HEK293 (cell line): ENCODE results near the gene TTLL13.
A peak's percentile ranks its signal among the peaks of the same experiment; 100 is the strongest.

ENCODE experiments used
- HOXC10 ChIP-seq: sonication (generic); formaldehyde crosslinking; IDR thresholded peaks from 2 replicates; pipeline ENCODE4 v1.8.1; 2023; ENCODE audit warnings: mild to moderate bottlenecking, missing genetic modification reagents
- HOXD13 ChIP-seq: sonication (generic); formaldehyde crosslinking; IDR thresholded peaks from 2 replicates; pipeline ENCODE4 v1.8.0; 2022; ENCODE audit warnings: missing genetic modification reagents, borderline replicate concordance
- IKZF3 ChIP-seq: fragments of 450-650 bp; IDR thresholded peaks from 2 replicates; pipeline ENCODE4 v1.5.0; 2018; ENCODE audit warnings: missing biosample characterization, mild to moderate bottlenecking, missing genetic modification characterization, moderate library complexity
- KLF9 ChIP-seq: fragments of 450-650 bp; formaldehyde crosslinking; IDR thresholded peaks from 2 replicates; pipeline ENCODE4 v1.5.1; 2016; ENCODE audit warnings: missing biosample characterization, missing genetic modification characterization, low read depth
- MEIS1 ChIP-seq: sonication (generic); formaldehyde crosslinking; IDR thresholded peaks from 2 replicates; pipeline ENCODE4 v1.8.1; 2022; ENCODE audit warnings: missing genetic modification reagents, mild to moderate bottlenecking, borderline replicate concordance
- PRDM1 ChIP-seq: fragments of 450-650 bp; formaldehyde crosslinking; IDR thresholded peaks from 2 replicates; pipeline ENCODE4; 2016; ENCODE audit warnings: missing biosample characterization, missing genetic modification characterization
- SCRT2 ChIP-seq: fragments of 450-650 bp; formaldehyde crosslinking; IDR thresholded peaks from 2 replicates; pipeline ENCODE4 v1.5.1; 2016; ENCODE audit warnings: missing biosample characterization, missing genetic modification characterization
- SP2 ChIP-seq: fragments of 450-650 bp; formaldehyde crosslinking; IDR thresholded peaks from 2 replicates; pipeline ENCODE4 v1.5.1; 2016; ENCODE audit warnings: missing biosample characterization, missing genetic modification characterization
- SP7 ChIP-seq: fragments of 450-650 bp; formaldehyde crosslinking; IDR thresholded peaks from 2 replicates; pipeline ENCODE4 v1.5.1; 2016; ENCODE audit warnings: missing biosample characterization, missing genetic modification characterization
- WT1 ChIP-seq: fragments of 450-650 bp; formaldehyde crosslinking; IDR thresholded peaks from 2 replicates; pipeline ENCODE4 v1.5.1; 2016; ENCODE audit warnings: missing biosample characterization, missing genetic modification characterization
- YY1 ChIP-seq: fragments of 450-650 bp; formaldehyde crosslinking; IDR thresholded peaks from 2 replicates; pipeline ENCODE4 v1.5.1; 2018; ENCODE audit warnings: missing biosample characterization, missing genetic modification characterization
- ZBTB21 ChIP-seq: fragments of 450-650 bp; formaldehyde crosslinking; IDR thresholded peaks from 2 replicates; pipeline ENCODE4 v1.5.1; 2017; ENCODE audit warnings: missing biosample characterization, missing genetic modification characterization
- ZEB2 ChIP-seq: fragments of 450-650 bp; formaldehyde crosslinking; IDR thresholded peaks from 2 replicates; pipeline ENCODE4 v1.5.1; 2016; ENCODE audit warnings: missing biosample characterization, missing genetic modification characterization
- ZFHX2 ChIP-seq: fragments of 450-650 bp; formaldehyde crosslinking; conservative IDR thresholded peaks from 2 replicates; pipeline ENCODE4 v1.5.1; 2016; ENCODE audit warnings: missing biosample characterization, missing genetic modification characterization
- ZFP41 ChIP-seq: fragments of 450-650 bp; formaldehyde crosslinking; IDR thresholded peaks from 2 replicates; pipeline ENCODE4 v1.5.1; 2016; ENCODE audit warnings: missing biosample characterization, missing genetic modification characterization, borderline replicate concordance
- ZNF112 ChIP-seq: fragments of 450-650 bp; formaldehyde crosslinking; IDR thresholded peaks from 2 replicates; pipeline ENCODE4 v1.5.0; 2017; ENCODE audit warnings: missing biosample characterization, missing genetic modification characterization
- ZNF132 ChIP-seq: fragments of 450-650 bp; formaldehyde crosslinking; IDR thresholded peaks from 2 replicates; pipeline ENCODE4 v1.5.1; 2017; ENCODE audit warnings: missing biosample characterization, missing genetic modification characterization, borderline replicate concordance
- ZNF157 ChIP-seq: fragments of 450-650 bp; formaldehyde crosslinking; IDR thresholded peaks from 2 replicates; pipeline ENCODE4 v1.5.1; 2016; ENCODE audit warnings: missing biosample characterization, missing genetic modification characterization
- ZNF169 ChIP-seq: fragments of 450-650 bp; formaldehyde crosslinking; IDR thresholded peaks from 2 replicates; pipeline ENCODE4 v1.5.1; 2016; ENCODE audit warnings: missing biosample characterization, missing genetic modification characterization
- ZNF274 ChIP-seq, 2 experiments: fragments of 200-500 bp in 1 of 2; fragments of 450-650 bp in 1 of 2; sonication (Bioruptor generic) in 1 of 2; formaldehyde crosslinking in 1 of 2; IDR thresholded peaks; 2 replicates each; pipeline versions ENCODE4 v1.5.1 to v1.6.1; 2014 to 2016; ENCODE audit warnings: borderline replicate concordance in 1 of 2, inconsistent platforms in 1 of 2, low read length in 1 of 2, missing biosample characterization in 1 of 2, missing genetic modification characterization in 1 of 2
- ZNF335 ChIP-seq: fragments of 450-650 bp; formaldehyde crosslinking; conservative IDR thresholded peaks from 2 replicates; pipeline ENCODE4 v1.5.1; 2016; ENCODE audit warnings: missing biosample characterization, missing genetic modification characterization
- ZNF366 ChIP-seq: fragments of 450-650 bp; formaldehyde crosslinking; conservative IDR thresholded peaks from 2 replicates; pipeline ENCODE4 v1.5.1; 2016; ENCODE audit warnings: missing biosample characterization, missing genetic modification characterization
- ZNF391 ChIP-seq: fragments of 450-650 bp; formaldehyde crosslinking; IDR thresholded peaks from 2 replicates; pipeline ENCODE4 v1.5.1; 2016; ENCODE audit warnings: low read depth, missing biosample characterization, missing genetic modification characterization, borderline replicate concordance
- ZNF404 ChIP-seq: fragments of 450-650 bp; formaldehyde crosslinking; IDR thresholded peaks from 2 replicates; pipeline ENCODE4 v1.5.1; 2017; ENCODE audit warnings: missing biosample characterization, missing genetic modification characterization
- ZNF548 ChIP-seq: fragments of 450-650 bp; formaldehyde crosslinking; IDR thresholded peaks from 2 replicates; pipeline ENCODE4 v1.5.1; 2016; ENCODE audit warnings: missing biosample characterization, missing genetic modification characterization
- ZNF560 ChIP-seq: fragments of 450-650 bp; formaldehyde crosslinking; IDR thresholded peaks from 2 replicates; pipeline ENCODE4 v1.5.1; 2017; ENCODE audit warnings: missing biosample characterization, missing genetic modification characterization, borderline replicate concordance
- ZNF600 ChIP-seq: fragments of 450-650 bp; formaldehyde crosslinking; IDR thresholded peaks from 2 replicates; pipeline ENCODE4 v1.5.1; 2016; ENCODE audit warnings: missing biosample characterization, missing genetic modification characterization
- ZNF610 ChIP-seq: fragments of 450-650 bp; formaldehyde crosslinking; IDR thresholded peaks from 2 replicates; pipeline ENCODE4 v1.5.1; 2016; ENCODE audit warnings: missing biosample characterization, missing genetic modification characterization, borderline replicate concordance
- ZNF707 ChIP-seq: fragments of 450-650 bp; formaldehyde crosslinking; IDR thresholded peaks from 2 replicates; pipeline ENCODE4 v1.5.1; 2016; ENCODE audit warnings: missing biosample characterization, missing genetic modification characterization
- ZNF776 ChIP-seq: fragments of 450-650 bp; formaldehyde crosslinking; IDR thresholded peaks from 2 replicates; pipeline ENCODE4 v1.5.0; 2017; ENCODE audit warnings: missing biosample characterization, missing genetic modification characterization, borderline replicate concordance
- ZSCAN30 ChIP-seq: fragments of 450-650 bp; IDR thresholded peaks from 2 replicates; pipeline ENCODE4 v1.5.1; 2018; ENCODE audit warnings: missing biosample characterization, mild to moderate bottlenecking, missing genetic modification characterization, moderate library complexity
- TF ChIP-seq, protein P1 (sequence below): fragments of 450-650 bp; formaldehyde crosslinking; IDR thresholded peaks from 2 replicates; pipeline ENCODE4; 2016; ENCODE audit warnings: missing biosample characterization, missing genetic modification characterization
- TF ChIP-seq, protein P2 (sequence below): fragments of 450-650 bp; formaldehyde crosslinking; IDR thresholded peaks from 2 replicates; pipeline ENCODE4 v1.5.1; 2016; ENCODE audit warnings: missing biosample characterization, missing genetic modification characterization, borderline replicate concordance
- TF ChIP-seq, protein P3 (sequence below): fragments of 450-650 bp; formaldehyde crosslinking; IDR thresholded peaks from 2 replicates; pipeline ENCODE4 v1.5.1; 2016; ENCODE audit warnings: missing biosample characterization, missing genetic modification characterization, borderline replicate concordance

The TTLL13 gene

GRCh38 chr15:90249203-90249863 is at the start of gene TTLL13 (continued):
- peak; percentile 93 for TF ChIP-seq ZNF335
- peak; percentile 43; the same call in 1 of the 2 replicates for TF ChIP-seq SP7 (tag by site-specific recombination)
- no peak; the same call in 1 of the 2 replicates for TF ChIP-seq ZFHX2 (tag by site-specific recombination)
- no peak for TF ChIP-seq ZNF404 (tag by site-specific recombination)
- no peak for TF ChIP-seq ZNF610
- TF ChIP-seq YY1 (tag by site-specific recombination) = 0 out of 2 replicates have a peak, but pooled peaks have one; percentile 5
- TF ChIP-seq ZBTB21 (tag by site-specific recombination) = no peak
- no peak for TF ChIP-seq SCRT2 (tag by site-specific recombination)
- no peak; the same call in 1 of the 2 replicates for TF ChIP-seq ZNF600 (tag by site-specific recombination)
- TF ChIP-seq HOXC10 = no peak
- no peak for TF ChIP-seq ZNF548 (tag by site-specific recombination)
- TF ChIP-seq, protein P1, sequence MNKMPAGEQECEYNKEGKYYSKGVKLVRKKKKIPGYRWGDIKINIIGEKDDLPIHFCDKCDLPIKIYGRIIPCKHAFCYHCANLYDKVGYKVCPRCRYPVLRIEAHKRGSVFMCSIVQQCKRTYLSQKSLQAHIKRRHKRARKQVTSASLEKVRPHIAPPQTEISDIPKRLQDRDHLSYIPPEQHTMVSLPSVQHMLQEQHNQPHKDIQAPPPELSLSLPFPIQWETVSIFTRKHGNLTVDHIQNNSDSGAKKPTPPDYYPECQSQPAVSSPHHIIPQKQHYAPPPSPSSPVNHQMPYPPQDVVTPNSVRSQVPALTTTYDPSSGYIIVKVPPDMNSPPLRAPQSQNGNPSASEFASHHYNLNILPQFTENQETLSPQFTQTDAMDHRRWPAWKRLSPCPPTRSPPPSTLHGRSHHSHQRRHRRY (tag by site-specific recombination) = no peak
- TF ChIP-seq MEIS1 (CRISPR knock-in tag) = no peak
- TF ChIP-seq HOXD13 (CRISPR knock-in tag) = no peak
- no peak for TF ChIP-seq ZNF391
- TF ChIP-seq ZSCAN30 (tag by site-specific recombination) = no peak
- no peak for TF ChIP-seq ZNF366
- no peak for TF ChIP-seq ZNF776
- TF ChIP-seq KLF9 (tag by site-specific recombination) = peak; percentile 81
- TF ChIP-seq ZNF169 (tag by site-specific recombination) = no peak
- TF ChIP-seq WT1 (tag by site-specific recombination) = no peak
- 0 out of 2 replicates have a peak, but pooled peaks have one; percentile 39 for TF ChIP-seq IKZF3 (tag by site-specific recombination)
- no peak for TF ChIP-seq ZNF707 (tag by site-specific recombination)
- TF ChIP-seq ZNF274 (IDR thresholded peaks at IDR 0.05; ENCODE audit: low read length) = no peak
- TF ChIP-seq ZNF274 (tag by site-specific recombination; IDR thresholded peaks at IDR 0.05; ENCODE audit: borderline replicate concordance) = no peak
- no peak for TF ChIP-seq ZFP41 (tag by site-specific recombination)
- no peak for TF ChIP-seq ZNF112 (tag by site-specific recombination)
- no peak for TF ChIP-seq ZNF560
- TF ChIP-seq ZNF157 (tag by site-specific recombination) = no peak
- TF ChIP-seq, protein P2, sequence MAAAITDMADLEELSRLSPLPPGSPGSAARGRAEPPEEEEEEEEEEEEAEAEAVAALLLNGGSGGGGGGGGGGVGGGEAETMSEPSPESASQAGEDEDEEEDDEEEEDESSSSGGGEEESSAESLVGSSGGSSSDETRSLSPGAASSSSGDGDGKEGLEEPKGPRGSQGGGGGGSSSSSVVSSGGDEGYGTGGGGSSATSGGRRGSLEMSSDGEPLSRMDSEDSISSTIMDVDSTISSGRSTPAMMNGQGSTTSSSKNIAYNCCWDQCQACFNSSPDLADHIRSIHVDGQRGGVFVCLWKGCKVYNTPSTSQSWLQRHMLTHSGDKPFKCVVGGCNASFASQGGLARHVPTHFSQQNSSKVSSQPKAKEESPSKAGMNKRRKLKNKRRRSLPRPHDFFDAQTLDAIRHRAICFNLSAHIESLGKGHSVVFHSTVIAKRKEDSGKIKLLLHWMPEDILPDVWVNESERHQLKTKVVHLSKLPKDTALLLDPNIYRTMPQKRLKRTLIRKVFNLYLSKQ (tag by site-specific recombination) = no peak
- TF ChIP-seq SP2 (tag by site-specific recombination) = peak; percentile 89
- 0 out of 2 replicates have a peak, but pooled peaks have one; percentile 40 for TF ChIP-seq ZEB2 (tag by site-specific recombination)
- TF ChIP-seq PRDM1 (tag by site-specific recombination) = no peak
- TF ChIP-seq, protein P3, sequence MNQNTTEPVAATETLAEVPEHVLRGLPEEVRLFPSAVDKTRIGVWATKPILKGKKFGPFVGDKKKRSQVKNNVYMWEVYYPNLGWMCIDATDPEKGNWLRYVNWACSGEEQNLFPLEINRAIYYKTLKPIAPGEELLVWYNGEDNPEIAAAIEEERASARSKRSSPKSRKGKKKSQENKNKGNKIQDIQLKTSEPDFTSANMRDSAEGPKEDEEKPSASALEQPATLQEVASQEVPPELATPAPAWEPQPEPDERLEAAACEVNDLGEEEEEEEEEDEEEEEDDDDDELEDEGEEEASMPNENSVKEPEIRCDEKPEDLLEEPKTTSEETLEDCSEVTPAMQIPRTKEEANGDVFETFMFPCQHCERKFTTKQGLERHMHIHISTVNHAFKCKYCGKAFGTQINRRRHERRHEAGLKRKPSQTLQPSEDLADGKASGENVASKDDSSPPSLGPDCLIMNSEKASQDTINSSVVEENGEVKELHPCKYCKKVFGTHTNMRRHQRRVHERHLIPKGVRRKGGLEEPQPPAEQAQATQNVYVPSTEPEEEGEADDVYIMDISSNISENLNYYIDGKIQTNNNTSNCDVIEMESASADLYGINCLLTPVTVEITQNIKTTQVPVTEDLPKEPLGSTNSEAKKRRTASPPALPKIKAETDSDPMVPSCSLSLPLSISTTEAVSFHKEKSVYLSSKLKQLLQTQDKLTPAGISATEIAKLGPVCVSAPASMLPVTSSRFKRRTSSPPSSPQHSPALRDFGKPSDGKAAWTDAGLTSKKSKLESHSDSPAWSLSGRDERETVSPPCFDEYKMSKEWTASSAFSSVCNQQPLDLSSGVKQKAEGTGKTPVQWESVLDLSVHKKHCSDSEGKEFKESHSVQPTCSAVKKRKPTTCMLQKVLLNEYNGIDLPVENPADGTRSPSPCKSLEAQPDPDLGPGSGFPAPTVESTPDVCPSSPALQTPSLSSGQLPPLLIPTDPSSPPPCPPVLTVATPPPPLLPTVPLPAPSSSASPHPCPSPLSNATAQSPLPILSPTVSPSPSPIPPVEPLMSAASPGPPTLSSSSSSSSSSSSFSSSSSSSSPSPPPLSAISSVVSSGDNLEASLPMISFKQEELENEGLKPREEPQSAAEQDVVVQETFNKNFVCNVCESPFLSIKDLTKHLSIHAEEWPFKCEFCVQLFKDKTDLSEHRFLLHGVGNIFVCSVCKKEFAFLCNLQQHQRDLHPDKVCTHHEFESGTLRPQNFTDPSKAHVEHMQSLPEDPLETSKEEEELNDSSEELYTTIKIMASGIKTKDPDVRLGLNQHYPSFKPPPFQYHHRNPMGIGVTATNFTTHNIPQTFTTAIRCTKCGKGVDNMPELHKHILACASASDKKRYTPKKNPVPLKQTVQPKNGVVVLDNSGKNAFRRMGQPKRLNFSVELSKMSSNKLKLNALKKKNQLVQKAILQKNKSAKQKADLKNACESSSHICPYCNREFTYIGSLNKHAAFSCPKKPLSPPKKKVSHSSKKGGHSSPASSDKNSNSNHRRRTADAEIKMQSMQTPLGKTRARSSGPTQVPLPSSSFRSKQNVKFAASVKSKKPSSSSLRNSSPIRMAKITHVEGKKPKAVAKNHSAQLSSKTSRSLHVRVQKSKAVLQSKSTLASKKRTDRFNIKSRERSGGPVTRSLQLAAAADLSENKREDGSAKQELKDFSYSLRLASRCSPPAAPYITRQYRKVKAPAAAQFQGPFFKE (tag by site-specific recombination) = no peak
- TF ChIP-seq ZNF132 (tag by site-specific recombination) = no peak
